DMS79 treated with DMSO at 0.1 percent for 48 hours (cell line): ENCODE data around the gene PTPRU.

Source experiments
- DNase-seq: peaks from one replicate; lab custom pipeline; 2025; lab: John Stamatoyannopoulos, UW

Gene PTPRU

GRCh38 chr1:29235955-29236711 is at the start of gene PTPRU:
PTPRU (plus strand) TSS chr1:29236522; CDS start chr1:29236645, 123 bp downstream.
- peak; percentile 53 for DNase-seq

DNA sequence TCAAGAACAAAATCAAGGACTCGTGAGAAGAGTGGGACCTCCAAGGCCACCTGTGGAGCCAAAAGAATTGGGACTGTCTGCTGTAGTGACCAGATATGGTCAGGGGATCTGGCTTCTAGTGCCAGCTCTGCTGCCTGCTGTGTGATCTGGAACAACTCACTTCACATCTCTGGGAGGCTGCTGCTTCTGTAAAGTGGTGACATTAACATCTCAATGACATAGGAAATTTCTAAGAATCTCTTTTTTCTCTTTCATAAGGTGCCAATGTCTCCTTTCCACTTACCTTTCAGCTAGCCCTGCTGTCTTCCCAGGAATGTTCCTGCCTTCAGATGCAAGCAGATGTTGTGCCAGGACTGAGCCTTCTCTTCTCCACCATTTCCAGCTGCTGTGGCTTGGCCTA is 49.6 kb upstream of the PTPRU start:
- no peak for DNase-seq

- DNase-seq: no peak
Observed at GRCh38 chr1:29190718-29191117, 45.6 kb upstream of the PTPRU start.

DNA sequence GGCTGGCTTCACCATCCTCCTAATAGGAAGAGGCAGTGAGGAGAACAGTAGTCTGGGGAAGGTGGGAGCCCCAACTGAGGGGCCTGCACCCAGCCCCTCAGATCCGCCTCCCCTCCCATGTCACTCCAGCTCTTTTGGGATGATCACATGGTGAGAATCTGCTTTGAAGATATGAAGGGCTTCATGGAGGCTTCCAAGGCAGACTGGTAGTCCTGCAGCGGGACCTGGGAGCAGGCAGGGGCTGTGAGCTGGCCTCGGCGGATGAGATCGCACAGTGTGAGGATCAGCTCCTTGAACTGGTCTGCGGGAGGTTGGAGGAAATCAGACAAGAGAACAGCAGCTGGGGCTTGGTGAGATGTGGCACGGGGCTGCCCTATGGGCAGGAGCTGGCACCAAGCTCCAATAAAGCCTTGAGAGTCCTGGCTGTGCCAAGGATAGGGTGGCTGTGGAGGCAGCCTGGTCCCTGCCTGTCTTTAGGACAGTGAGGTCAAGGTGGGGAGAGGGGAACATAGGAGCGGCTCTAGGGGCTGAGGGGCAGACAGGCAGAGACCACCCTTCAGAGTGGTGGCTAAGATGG is 42.4 kb upstream of the PTPRU start:
- DNase-seq: no peak

DNA sequence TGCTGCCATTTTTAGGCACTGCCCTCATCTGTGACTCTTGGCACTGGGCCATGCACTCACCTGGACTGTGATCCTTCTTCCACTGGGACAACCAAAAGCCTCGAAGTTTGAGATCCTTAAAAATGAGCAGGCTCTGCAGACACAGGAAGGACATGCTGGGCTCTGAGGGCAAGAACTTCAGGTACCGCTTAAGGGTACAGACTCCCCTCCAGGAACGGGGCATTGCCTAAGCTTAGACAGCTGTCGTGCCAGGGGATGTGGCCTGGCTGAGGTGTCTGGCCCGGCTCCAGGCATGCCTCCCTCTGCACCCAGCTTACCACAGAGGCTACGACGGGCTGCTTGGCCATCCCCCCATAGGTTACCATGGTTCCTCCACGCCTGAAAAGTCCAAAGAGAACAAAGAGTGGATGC is 40.4 kb upstream of the PTPRU start:
- DNase-seq: peak; percentile 85

DNA sequence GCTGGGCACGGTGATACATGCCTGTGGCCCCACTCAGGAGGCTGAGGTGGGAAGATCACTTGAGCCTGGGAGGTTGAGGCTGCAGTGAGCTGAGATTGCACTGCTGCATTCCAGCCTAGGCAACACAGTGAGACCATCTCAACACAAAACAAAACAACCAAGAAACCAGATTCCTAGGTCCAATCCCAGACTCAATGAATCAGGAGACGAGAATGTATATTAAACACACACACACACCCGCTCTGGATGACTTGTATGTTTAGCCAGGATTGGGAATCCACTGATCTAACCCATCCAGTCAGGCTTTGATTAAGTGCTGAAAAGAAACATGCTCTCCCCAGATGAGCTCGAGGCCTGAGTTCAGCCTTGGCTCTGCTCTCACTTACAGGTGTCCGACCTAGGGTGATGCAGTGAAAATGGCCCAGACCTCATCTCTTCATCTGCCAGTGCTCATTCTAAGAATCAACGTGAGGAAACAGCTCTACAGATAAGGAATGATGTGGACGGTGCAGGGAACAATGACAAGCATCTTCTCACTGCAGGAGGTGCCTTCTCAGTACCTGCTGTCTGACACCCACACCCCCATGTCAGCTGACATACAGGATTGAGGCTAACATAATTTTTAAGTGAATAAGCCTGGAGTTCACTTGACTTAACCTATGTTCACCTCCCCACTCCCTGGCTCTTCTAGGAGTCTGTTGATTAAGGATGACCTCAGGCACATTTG is 39.3 kb upstream of the PTPRU start:
- DNase-seq: no peak

DNA sequence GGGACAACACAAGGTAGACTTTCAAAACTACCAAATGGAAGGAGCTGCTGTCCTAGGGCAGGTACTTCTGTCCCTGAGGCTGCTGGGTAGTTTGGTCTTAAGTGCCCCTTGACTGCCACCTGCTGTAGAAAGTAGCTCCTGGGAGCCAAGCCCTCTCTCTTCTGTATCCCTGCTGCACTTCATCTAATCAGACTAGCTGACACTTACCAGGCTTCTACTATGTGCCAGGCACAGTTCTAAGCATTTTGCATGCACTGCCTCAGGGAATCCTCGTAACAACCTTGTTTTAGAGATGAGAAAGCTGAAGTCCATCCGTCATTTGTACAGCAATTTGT is 38.8 kb upstream of the PTPRU start:
- peak; percentile 77 for DNase-seq

- no peak for DNase-seq
Observed at GRCh38 chr1:29197993-29198392, 38.3 kb upstream of the PTPRU start.

GRCh38 chr1:29200906-29201594 is 35.3 kb upstream of the PTPRU start:
- DNase-seq: no peak

- DNase-seq: no peak
Observed at GRCh38 chr1:29201595-29202051, 34.7 kb upstream of the PTPRU start.

GRCh38 chr1:29202053-29202452 is 34.3 kb upstream of the PTPRU start:
- DNase-seq: no peak

- peak; percentile 96 for DNase-seq
Observed at GRCh38 chr1:29202584-29203340, 33.6 kb upstream of the PTPRU start.

DNA sequence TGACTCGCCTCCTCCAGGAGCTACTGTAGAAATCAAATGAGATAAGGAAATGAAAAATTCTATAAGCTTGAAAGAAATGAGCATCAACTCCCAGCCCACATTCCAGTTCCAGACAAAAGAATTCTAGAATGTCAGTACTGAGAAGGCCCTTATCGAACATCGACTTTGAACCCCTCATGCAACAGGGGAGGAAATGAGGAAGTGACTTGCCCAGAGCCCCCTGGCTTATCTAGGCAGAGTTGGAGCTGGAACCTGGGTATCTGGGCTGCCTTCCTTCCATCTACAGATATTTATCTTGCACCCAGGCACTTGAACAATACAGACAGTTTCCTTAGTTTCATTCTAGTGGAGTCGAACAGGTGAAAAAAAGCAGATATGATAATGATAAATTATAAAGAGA is 27.9 kb upstream of the PTPRU start:
- no peak for DNase-seq

DNA sequence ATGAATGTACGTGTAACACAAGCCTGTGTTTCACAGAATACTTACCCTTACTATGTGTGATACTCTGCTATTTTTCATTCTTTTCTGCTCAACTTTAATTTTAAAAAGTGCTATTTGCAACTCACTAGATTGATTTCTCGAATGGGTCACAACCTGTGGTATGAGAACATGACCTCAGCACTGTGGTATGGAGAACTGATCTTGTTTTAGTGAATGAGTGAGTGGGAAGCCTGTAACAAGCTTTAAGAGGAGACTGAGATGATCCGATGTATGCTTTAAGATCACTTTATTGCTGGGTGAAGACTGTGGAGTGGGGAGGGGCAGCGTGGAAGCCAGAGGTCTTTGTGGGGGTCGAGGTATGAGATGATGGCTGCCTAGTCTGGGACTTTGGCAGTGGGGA is 27.1 kb upstream of the PTPRU start:
- DNase-seq: no peak

GRCh38 chr1:29210278-29211085 is 25.8 kb upstream of the PTPRU start:
- peak; percentile 44 for DNase-seq

GRCh38 chr1:29211086-29212030 is 25.0 kb upstream of the PTPRU start:
- DNase-seq: no peak

DNA sequence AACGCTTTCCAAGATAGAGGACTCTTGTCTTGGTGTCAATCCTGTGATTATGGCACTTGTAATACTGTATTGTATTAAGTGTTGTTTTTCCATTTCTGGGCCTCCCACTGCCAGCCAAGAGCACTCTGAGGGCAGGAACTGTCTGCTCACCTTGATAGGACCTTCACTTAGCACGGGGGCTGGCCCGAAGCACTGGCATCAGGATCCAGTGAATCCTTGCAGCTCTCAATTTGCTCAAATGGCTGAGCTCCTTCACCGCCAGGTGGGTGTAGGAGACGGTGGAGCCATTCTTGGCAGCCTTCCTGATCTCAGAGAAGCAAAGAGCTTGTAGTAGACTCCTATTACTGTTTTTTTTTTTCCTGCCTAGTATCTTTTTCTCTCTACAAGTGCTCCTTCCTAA is 23.3 kb upstream of the PTPRU start:
- peak; percentile 98 for DNase-seq

GRCh38 chr1:29217633-29218032 is 18.7 kb upstream of the PTPRU start:
- DNase-seq: no peak

- DNase-seq: peak; percentile 25
Observed at GRCh38 chr1:29218223-29218622, 18.1 kb upstream of the PTPRU start.

DNA sequence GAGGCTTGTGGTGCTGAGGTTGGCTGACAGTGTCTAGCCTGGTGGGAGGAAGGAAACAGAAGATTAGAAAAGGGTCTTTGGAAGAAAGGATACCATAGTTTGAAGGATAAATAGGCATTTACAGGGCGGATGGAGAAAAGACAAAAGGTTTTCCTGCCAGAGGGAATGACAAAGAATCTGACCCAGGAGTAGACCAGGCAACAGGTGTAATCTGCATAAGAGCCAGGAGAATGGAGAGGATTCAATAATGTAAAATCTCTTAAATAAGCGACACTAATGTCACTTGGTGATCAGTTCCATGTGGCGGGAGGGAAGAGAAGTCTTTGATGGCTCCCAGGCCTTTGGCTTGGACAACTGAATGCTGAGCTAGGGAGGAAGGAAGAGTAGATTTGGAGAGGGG is 15.0 kb upstream of the PTPRU start:
- no peak for DNase-seq
